Measurements from ENCODE around the gene MLXIP.
"Not testable (repeated sequence)": the region's sequence is repeated elsewhere in the genome, so short reads cannot be mapped to it uniquely, and the experiment has no call there.

The MLXIP gene

DNA sequence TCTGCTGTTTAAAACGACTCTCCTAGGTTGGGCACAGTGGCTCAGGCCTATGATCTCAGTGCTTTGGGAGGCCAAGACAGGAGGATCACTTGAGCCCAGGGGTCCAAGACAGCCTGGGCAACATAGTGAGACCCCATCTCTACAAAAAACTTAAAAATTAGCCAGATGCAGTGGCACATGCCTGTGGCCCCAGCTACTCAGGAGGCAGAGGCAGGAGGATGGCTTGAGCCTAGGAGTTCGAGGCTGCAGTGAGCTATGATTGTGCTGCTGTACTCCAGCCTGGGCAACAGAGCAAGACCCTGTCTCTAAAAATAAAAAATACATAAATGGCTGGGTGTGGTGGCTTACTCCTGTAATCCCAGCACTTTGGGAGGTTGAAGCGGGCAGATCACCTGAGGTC, 37.1 kb upstream of the MLXIP start:
- H3K36me3 ChIP-seq (ENCODE audit: control insufficient read depth, insufficient read depth, low read length); H3K79me1 ChIP-seq (ENCODE audit: low read length); H3K9ac ChIP-seq (ENCODE audit: low read length); H2BK15ac ChIP-seq (replicated peaks; ENCODE audit: low read depth); H3K27ac ChIP-seq (ENCODE audit: low read depth, low read length); H3K4me2 ChIP-seq (ENCODE audit: low read length); H2BK5ac ChIP-seq (ENCODE audit: low read length); H2AK5ac ChIP-seq (ENCODE audit: low read length); H3K27me3 ChIP-seq (ENCODE audit: insufficient read depth, low read length, poor library complexity); H3K4ac ChIP-seq (ENCODE audit: low read depth, low read length); H4K5ac ChIP-seq (ENCODE audit: low read length); H4K8ac ChIP-seq (ENCODE audit: low read depth, low read length); H3K4me1 ChIP-seq (ENCODE audit: control insufficient read depth, low read depth, low read length); H3K18ac ChIP-seq (ENCODE audit: low read length); H3K56ac ChIP-seq (ENCODE audit: low read length); H3K79me2 ChIP-seq (ENCODE audit: control insufficient read depth, insufficient read depth, low read length); DNase-seq; H2BK120ac ChIP-seq (ENCODE audit: low read depth, low read length); H3K23ac ChIP-seq (ENCODE audit: low read length); H3K4me3 ChIP-seq (ENCODE audit: low read length): not testable (repeated sequence)
- WGBS (ENCODE audit: extremely low coverage, insufficient coverage, low lambda C conversion rate) = no CpG with 5 or more reads among the region's 3 CpGs

GRCh38 chr12:122042910-122043309, 35.6 kb upstream of the MLXIP start:
- H3K27ac ChIP-seq (ENCODE audit: low read depth, low read length) = no peak overlapping the region
- no peak for DNase-seq
- peaks cover 4% of the 10 kb centered on the region for H3K36me3 ChIP-seq (ENCODE audit: control insufficient read depth, insufficient read depth, low read length)
- no peak overlapping the region for H3K4ac ChIP-seq (ENCODE audit: low read depth, low read length)
- H3K56ac ChIP-seq (ENCODE audit: low read length) = no peak overlapping the region
- H3K9ac ChIP-seq (ENCODE audit: low read length) = no peak overlapping the region
- no peak overlapping the region for H3K4me3 ChIP-seq (ENCODE audit: low read length)
- no peak overlapping the region for H3K4me2 ChIP-seq (ENCODE audit: low read length)
- H2BK120ac ChIP-seq (ENCODE audit: low read depth, low read length) = no peak overlapping the region
- no CpG with 5 or more reads among the region's 11 CpGs for WGBS (ENCODE audit: extremely low coverage, insufficient coverage, low lambda C conversion rate)
- no peak overlapping the region for H2AK5ac ChIP-seq (ENCODE audit: low read length)
- H3K4me1 ChIP-seq (ENCODE audit: control insufficient read depth, low read depth, low read length) = no peaks in the 10 kb centered on the region
- H2BK5ac ChIP-seq (ENCODE audit: low read length) = no peak overlapping the region
- H4K5ac ChIP-seq (ENCODE audit: low read length) = no peak overlapping the region
- H3K79me2 ChIP-seq (ENCODE audit: control insufficient read depth, insufficient read depth, low read length) = no peaks in the 10 kb centered on the region
- H3K18ac ChIP-seq (ENCODE audit: low read length) = no peak overlapping the region
- H4K8ac ChIP-seq (ENCODE audit: low read depth, low read length) = no peak overlapping the region
- no peak overlapping the region for H3K23ac ChIP-seq (ENCODE audit: low read length)
- H3K27me3 ChIP-seq (ENCODE audit: insufficient read depth, low read length, poor library complexity) = no peaks in the 10 kb centered on the region
- no peak overlapping the region for H2BK15ac ChIP-seq (replicated peaks; ENCODE audit: low read depth)
- H3K79me1 ChIP-seq (ENCODE audit: low read length) = no peaks in the 10 kb centered on the region

DNA sequence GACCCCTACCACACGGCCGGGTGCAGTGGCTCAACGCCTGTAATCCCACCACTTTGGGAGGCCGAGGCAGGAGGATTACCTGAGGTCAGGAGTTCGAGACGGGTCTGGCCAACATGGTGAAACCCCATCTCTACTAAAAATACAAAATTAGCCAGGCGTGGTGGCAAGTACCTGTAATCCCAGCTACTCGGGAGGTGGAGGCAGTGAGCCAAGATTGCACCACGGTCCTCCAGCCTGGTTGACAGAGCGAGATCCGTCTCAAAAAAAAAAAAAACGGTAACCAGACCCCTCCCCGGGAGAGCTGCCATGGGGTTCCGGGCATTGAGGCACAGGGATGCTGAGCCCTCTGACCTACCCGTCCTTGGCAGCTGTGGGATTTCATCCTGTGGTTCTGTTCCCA, 35.1 kb upstream of the MLXIP start:
- H3K36me3 ChIP-seq (ENCODE audit: control insufficient read depth, insufficient read depth, low read length) = peaks cover 4% of the 10 kb centered on the region

GRCh38 chr12:122045262-122045661, 33.3 kb upstream of the MLXIP start:
- WGBS (ENCODE audit: extremely low coverage, insufficient coverage, low lambda C conversion rate) = no CpG with 5 or more reads among the region's 7 CpGs

More for the DNA sequence above, 35.1 kb upstream of the MLXIP start:
- no peaks in the 10 kb centered on the region for H3K79me1 ChIP-seq (ENCODE audit: low read length)
- no peaks in the 10 kb centered on the region for H3K4me1 ChIP-seq (ENCODE audit: control insufficient read depth, low read depth, low read length)
- no peak overlapping the region for H3K4me3 ChIP-seq (ENCODE audit: low read length)
- no peak overlapping the region for H2BK120ac ChIP-seq (ENCODE audit: low read depth, low read length)
- no peak overlapping the region for H4K5ac ChIP-seq (ENCODE audit: low read length)
- H2BK5ac ChIP-seq (ENCODE audit: low read length) = no peak overlapping the region
- no CpG with 5 or more reads among the region's 15 CpGs for WGBS (ENCODE audit: extremely low coverage, insufficient coverage, low lambda C conversion rate)
- no peak overlapping the region for H3K9ac ChIP-seq (ENCODE audit: low read length)
- no peak overlapping the region for H3K4me2 ChIP-seq (ENCODE audit: low read length)
- no peak overlapping the region for H2AK5ac ChIP-seq (ENCODE audit: low read length)
- H4K8ac ChIP-seq (ENCODE audit: low read depth, low read length) = no peak overlapping the region
- no peak overlapping the region for H3K56ac ChIP-seq (ENCODE audit: low read length)
- no peak for DNase-seq
- H2BK15ac ChIP-seq (replicated peaks; ENCODE audit: low read depth) = no peak overlapping the region
- H3K4ac ChIP-seq (ENCODE audit: low read depth, low read length) = no peak overlapping the region
- no peaks in the 10 kb centered on the region for H3K79me2 ChIP-seq (ENCODE audit: control insufficient read depth, insufficient read depth, low read length)
- no peak overlapping the region for H3K27ac ChIP-seq (ENCODE audit: low read depth, low read length)
- no peak overlapping the region for H3K18ac ChIP-seq (ENCODE audit: low read length)
- no peak overlapping the region for H3K23ac ChIP-seq (ENCODE audit: low read length)
- H3K27me3 ChIP-seq (ENCODE audit: insufficient read depth, low read length, poor library complexity) = no peaks in the 10 kb centered on the region

DNA sequence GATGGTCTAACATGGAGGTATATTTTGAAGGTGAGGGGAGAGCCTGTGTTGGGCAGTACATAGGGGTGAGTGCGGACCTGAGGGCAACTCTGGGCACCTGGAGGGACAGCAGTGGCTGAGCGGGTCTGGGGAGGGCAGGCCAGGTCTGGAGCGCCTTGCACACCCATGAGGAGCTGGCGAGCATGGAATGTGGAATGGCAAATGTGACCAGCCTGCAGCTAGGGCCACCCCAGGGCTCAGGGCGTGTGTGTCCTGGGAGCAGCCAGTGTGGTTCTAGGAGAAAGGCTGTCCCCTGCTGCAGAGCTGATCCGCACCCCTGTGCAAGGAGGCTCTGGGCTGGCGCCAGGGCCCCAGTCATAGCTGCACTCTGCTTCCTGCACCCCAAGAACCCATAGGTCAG, 32.4 kb upstream of the MLXIP start:
- Histone ChIP-seq H4K8ac (ENCODE audit: low read depth, low read length) (no peak overlapping the region), H3K9ac (ENCODE audit: low read length) (no peak overlapping the region), H4K5ac (ENCODE audit: low read length) (no peak overlapping the region), H3K4me2 (ENCODE audit: low read length) (no peak overlapping the region), H2BK120ac (ENCODE audit: low read depth, low read length) (no peak overlapping the region), H3K56ac (ENCODE audit: low read length) (no peak overlapping the region), H3K79me1 (ENCODE audit: low read length) (no peaks in the 10 kb centered on the region), H3K18ac (ENCODE audit: low read length) (no peak overlapping the region), H3K4me3 (ENCODE audit: low read length) (no peak overlapping the region), H2BK15ac (replicated peaks; ENCODE audit: low read depth) (no peak overlapping the region), H3K4ac (ENCODE audit: low read depth, low read length) (no peak overlapping the region), H3K79me2 (ENCODE audit: control insufficient read depth, insufficient read depth, low read length) (no peaks in the 10 kb centered on the region), H2AK5ac (ENCODE audit: low read length) (no peak overlapping the region), H3K4me1 (ENCODE audit: control insufficient read depth, low read depth, low read length) (no peaks in the 10 kb centered on the region), H3K27me3 (ENCODE audit: insufficient read depth, low read length, poor library complexity) (no peaks in the 10 kb centered on the region), H3K36me3 (ENCODE audit: control insufficient read depth, insufficient read depth, low read length) (peaks cover 4% of the 10 kb centered on the region), H3K23ac (ENCODE audit: low read length) (no peak overlapping the region), H2BK5ac (ENCODE audit: low read length) (no peak overlapping the region), H3K27ac (ENCODE audit: low read depth, low read length) (no peak overlapping the region)
- no CpG with 5 or more reads among the region's 7 CpGs for WGBS (ENCODE audit: extremely low coverage, insufficient coverage, low lambda C conversion rate)
- no peak for DNase-seq

More at GRCh38 chr12:122045262-122045661, 33.3 kb upstream of the MLXIP start:
- Histone ChIP-seq H3K4me2 (ENCODE audit: low read length) (no peak overlapping the region), H2BK120ac (ENCODE audit: low read depth, low read length) (no peak overlapping the region), H3K79me1 (ENCODE audit: low read length) (no peaks in the 10 kb centered on the region), H3K9ac (ENCODE audit: low read length) (no peak overlapping the region), H3K56ac (ENCODE audit: low read length) (no peak overlapping the region), H2BK5ac (ENCODE audit: low read length) (no peak overlapping the region), H3K4me3 (ENCODE audit: low read length) (no peak overlapping the region), H3K4me1 (ENCODE audit: control insufficient read depth, low read depth, low read length) (no peaks in the 10 kb centered on the region), H3K18ac (ENCODE audit: low read length) (no peak overlapping the region), H4K8ac (ENCODE audit: low read depth, low read length) (no peak overlapping the region), H3K4ac (ENCODE audit: low read depth, low read length) (no peak overlapping the region), H4K5ac (ENCODE audit: low read length) (no peak overlapping the region), H3K27me3 (ENCODE audit: insufficient read depth, low read length, poor library complexity) (no peaks in the 10 kb centered on the region), H2BK15ac (replicated peaks; ENCODE audit: low read depth) (no peak overlapping the region), H2AK5ac (ENCODE audit: low read length) (no peak overlapping the region), H3K23ac (ENCODE audit: low read length) (no peak overlapping the region), H3K27ac (ENCODE audit: low read depth, low read length) (no peak overlapping the region), H3K36me3 (ENCODE audit: control insufficient read depth, insufficient read depth, low read length) (peaks cover 4% of the 10 kb centered on the region), H3K79me2 (ENCODE audit: control insufficient read depth, insufficient read depth, low read length) (no peaks in the 10 kb centered on the region)
- DNase-seq = peak; percentile 46

- Histone ChIP-seq H2BK15ac (replicated peaks; ENCODE audit: low read depth) (no peak overlapping the region), H3K23ac (ENCODE audit: low read length) (no peak overlapping the region), H3K56ac (ENCODE audit: low read length) (no peak overlapping the region), H3K27me3 (ENCODE audit: insufficient read depth, low read length, poor library complexity) (no peaks in the 10 kb centered on the region), H3K79me2 (ENCODE audit: control insufficient read depth, insufficient read depth, low read length) (no peaks in the 10 kb centered on the region), H2BK5ac (ENCODE audit: low read length) (no peak overlapping the region), H3K18ac (ENCODE audit: low read length) (no peak overlapping the region), H3K4ac (ENCODE audit: low read depth, low read length) (no peak overlapping the region), H3K79me1 (ENCODE audit: low read length) (no peaks in the 10 kb centered on the region), H3K4me2 (ENCODE audit: low read length) (no peak overlapping the region), H2AK5ac (ENCODE audit: low read length) (no peak overlapping the region), H3K27ac (ENCODE audit: low read depth, low read length) (no peak overlapping the region), H2BK120ac (ENCODE audit: low read depth, low read length) (no peak overlapping the region), H3K36me3 (ENCODE audit: control insufficient read depth, insufficient read depth, low read length) (peaks cover 4% of the 10 kb centered on the region), H3K9ac (ENCODE audit: low read length) (no peak overlapping the region), H4K5ac (ENCODE audit: low read length) (no peak overlapping the region), H3K4me1 (ENCODE audit: control insufficient read depth, low read depth, low read length) (no peaks in the 10 kb centered on the region), H4K8ac (ENCODE audit: low read depth, low read length) (no peak overlapping the region), H3K4me3 (ENCODE audit: low read length) (no peak overlapping the region)
- DNase-seq = no peak
- WGBS (ENCODE audit: extremely low coverage, insufficient coverage, low lambda C conversion rate) = no CpG with 5 or more reads among the region's 8 CpGs
Observed at GRCh38 chr12:122048151-122048550, 30.4 kb upstream of the MLXIP start.

Measured in mesendoderm (in vitro differentiated cells).